CD4-positive, alpha-beta T cell treated with Interleukin-21 for 1 hour (primary cell): ENCODE results near the gene NCAM1.
A peak's percentile ranks its signal among the peaks of the same experiment; 100 is the strongest.

Experiments
- DNase-seq: peaks from one replicate; pipeline ENCODE4 v3.0.0-alpha.2; 2020

Gene NCAM1

DNA sequence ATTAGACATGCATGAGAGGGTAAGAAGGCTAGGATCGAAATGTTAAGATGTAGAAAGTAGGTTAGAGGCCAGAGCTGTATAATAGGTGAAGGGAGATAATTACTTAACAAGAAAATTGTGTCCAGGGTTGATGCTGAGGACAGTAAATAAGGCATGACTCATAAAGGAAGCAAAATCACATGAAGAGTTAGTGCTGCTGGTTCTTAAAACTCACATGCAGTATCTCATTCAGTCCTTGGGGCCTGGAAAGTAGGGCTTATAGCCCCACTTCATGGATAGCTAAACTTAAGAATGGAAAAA, 130.2 kb downstream of the NCAM1 start:
- no peak for DNase-seq

DNA sequence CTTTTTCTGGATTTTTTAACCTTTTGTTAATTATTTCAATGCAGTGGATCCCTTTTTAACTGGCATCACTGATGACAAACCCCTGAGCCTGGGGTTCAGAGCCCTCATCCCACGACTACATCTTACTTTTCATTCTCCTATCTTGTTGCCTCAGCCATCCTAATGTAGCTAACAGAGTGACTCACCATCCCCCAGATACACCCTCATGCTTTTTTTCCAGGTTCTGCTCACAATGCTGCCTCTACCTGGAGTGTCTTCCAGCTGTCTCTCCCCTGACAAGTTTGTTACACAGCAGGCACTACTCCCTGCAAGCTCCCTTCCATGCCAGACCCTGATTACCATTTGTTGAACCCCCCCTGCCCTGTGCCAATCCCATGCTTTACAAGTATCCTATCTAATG, 135.4 kb downstream of the NCAM1 start:
- no peak for DNase-seq

DNA sequence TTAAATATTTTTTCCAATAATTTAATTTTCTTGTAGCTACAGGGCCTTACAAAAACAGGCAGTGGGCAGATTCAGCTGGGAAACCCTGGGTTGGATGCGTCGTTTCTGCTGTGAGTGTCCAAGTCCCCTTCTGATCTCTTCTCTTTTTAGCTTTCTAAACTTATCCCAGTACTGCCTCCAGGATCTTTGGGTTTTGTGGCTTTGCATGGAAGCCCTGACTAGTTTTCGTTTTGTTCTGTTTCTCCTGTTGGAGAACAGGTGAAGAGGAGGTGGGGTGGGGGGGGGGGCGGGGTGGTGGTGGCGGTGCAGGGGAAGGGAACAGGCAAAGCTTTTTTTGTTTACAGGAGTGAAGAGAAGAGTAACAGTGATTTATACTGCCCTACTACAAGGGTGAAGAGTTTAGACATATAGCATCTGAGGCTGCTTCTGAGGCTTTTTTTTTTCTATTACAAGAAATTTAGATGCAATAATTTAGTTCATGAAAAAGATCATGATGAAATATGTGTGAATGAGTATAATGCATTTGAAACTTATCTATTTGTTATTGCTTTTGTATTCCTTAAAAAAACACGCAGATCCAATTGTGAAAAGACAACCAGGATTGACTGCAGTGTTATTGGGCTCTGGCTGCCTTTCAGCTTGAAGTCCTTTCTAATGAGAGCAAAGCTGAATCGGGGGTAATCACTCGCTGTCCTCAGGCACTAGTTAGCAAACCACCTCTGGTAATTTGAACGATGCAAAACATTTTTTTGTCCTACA, 142.9 kb downstream of the NCAM1 start:
- no peak for DNase-seq

DNA sequence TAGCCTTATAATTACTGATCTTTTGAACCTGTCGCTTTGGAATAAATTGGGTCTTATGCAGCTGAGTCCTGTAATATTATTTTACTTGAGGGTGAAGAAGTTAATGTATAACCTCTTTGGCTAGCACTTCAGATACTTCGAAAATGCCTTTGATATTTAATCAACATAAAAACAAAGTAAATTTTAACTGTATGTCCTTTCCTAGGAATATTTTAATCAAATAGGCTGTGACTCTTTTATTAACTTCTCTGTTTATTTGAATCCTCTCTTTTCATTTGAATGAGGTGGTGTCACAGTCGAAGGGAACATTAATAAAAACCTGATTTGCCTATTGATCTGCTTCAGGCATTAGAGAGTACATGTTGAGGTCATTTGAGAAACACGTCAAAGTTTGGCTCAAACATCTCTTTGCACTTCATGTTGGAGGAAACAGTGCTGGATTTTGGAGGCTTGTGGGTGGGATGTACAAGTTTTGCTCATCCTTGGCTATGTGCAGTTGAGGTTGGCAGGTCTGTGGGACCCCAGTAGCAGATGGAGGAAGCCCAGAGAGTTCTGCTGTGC, 143.6 kb downstream of the NCAM1 start:
- no peak for DNase-seq

DNA sequence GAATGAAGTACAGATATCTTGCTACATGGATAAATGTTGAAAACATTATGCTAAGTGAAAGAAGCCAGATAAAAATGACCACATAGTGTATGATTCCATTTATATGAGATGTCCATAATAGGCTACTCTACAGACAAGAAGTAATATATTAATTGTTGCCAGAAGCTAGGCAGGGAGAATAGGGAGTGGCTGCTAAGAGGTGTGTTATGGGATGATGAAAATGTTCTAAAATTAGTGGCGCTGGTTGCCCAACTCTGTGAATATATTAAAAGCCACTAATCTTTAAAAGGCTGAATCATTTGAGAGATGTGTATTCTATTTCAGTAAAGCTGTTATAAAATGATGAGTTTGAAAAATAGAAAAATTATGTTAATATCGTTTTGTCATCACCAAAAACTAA, 144.4 kb downstream of the NCAM1 start:
- no peak for DNase-seq

DNA sequence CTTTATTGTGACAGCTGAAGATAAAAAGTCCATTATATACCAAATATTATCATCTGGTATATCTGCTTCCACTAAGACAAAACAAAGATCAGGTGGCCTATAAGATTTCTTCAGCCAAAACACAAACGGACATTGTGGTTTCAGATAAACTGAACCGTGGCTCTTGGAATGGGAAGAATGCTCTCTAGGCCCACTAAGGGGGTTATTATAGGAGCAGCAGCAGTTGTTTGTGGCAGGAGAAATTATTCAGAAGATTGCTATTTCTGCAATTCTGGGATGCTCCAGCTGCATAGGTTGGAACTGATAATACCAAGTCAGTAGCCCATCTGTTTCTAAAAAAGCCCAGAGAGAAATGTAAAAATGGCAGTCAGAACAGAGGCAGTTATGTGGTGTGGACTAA, 145.3 kb downstream of the NCAM1 start:
- no peak for DNase-seq

DNA sequence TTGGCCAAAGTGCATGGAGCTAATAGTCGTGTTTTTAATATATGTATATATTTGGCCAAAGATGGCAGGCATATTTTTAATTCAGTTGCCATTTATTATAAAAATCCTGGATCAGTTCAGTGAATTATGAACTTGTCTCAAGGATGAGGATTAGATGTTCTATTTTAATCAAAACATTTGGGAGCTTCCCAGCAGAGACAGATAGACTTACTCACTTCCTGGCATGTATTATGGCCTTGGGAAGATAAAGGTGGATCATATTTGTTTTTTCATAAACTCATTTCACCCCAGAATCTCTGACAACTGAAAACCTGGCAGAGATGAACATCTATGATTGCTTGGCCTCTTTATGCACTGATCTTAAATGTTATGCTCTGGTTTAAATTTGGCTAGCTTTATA, 148.8 kb downstream of the NCAM1 start:
- DNase-seq: no peak

DNA sequence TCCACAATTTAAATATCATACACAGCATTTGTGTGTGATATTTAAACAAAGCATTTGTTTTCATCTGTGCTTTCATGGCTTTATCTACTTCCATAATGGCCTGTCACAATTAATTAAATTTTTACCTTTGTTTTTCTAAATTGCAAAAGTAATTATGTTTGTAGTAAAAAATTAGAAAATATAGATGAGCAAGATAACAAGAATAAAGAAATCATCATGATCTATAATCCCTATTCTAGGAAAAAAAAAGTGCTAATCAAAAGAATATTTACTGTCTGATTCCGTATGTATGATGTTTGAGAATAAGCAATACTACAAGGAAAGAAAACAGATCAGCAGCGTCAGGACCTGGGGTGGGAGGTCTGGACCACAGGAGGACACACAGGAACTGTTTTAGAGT, 149.9 kb downstream of the NCAM1 start:
- no peak for DNase-seq

DNA sequence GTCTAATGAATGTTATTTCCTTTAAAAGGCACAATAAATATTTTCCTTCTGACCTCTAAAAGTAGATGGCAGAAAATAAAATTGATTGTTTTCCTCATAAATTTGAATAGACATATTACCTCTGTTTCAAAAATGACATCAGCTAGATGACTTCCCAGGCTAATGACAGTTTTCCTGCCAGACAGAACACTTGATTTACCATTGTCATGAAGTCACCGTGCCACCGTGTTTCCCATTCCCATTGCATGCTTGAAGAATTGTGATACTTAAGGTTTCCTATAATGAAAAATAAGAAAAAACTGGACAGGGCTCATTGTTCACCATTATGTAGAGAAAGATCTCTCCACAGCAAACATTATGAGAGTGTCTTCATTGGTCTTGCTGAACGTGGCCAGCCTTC, 151.1 kb downstream of the NCAM1 start:
- no peak for DNase-seq

DNA sequence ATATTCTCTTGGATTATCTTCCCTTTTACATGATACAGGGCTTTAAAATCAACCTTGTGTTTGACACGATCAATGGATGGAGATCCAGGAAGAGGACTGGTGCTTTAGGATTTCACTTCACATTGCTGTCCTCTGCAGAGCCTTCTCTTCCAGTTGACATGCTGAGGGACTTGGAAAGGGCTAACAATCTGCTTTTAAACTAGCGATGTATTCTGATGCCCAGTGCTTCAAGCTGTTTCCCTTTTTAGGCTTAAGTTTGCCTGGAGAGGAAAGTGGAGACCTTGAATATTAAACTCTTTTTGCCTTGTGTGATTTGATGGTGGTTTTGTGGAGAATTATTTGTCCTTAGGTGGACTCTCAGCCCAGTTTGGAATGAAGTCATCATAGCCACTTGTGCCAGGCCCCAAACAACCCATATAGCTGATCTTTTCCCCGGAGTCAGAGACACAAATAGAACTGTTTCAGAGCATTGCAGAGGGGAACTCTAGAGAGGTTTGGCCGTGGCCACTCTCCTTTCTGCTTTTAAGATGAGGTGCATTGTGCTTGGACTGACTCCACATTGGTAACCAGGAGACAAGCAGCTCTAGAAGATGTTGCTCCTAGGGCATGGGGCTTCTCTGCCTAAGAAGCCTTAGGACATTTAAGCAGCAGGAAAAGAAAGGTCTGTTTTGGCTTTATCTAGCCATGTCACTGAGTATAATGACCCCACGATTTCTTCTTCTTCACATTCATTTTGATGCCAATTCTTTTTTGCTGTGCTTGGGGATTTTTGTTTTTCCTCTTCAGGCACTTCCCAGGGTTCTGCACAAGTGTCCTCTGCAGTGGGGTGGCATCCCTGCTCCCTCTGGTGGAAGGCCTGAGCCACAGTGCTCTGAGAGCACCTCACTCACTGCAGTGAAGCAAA, 152.8 kb downstream of the NCAM1 start:
- peak; percentile 4 for DNase-seq

DNA sequence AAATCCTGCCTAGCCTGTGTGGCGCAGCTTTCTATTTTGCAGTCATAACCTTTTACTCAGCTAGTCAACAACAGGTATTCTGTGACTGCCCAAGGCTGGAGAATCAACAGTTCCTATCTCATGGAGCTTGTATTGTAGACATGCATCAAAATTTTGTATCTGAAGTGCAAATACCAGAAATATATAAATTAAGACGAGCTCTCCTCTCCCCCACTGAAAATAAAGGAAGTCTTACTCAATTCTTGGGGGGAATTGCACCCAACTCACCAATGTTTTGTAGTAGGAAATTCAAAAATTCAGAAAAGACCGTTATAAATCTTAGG, 153.4 kb downstream of the NCAM1 start:
- DNase-seq: no peak

DNA sequence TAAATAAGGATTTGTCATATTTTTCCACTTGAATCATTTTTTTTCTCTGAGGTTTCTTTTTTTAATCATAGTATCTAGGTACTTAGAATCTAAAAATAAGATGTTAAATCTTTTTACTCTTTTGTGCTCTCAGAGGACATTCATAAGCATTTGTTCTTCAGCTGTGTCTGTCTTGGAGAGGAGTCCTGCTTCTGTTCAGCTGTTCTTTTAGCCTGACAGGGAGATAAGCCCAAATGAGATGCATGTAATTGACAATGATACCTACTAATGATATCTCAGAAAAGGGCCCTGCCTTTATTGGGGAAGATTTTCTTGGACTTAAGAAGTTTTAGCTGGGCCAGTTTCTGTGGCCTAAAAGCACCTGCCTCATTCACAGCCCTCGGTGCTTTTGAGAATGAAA, 156.9 kb downstream of the NCAM1 start:
- no peak for DNase-seq

DNA sequence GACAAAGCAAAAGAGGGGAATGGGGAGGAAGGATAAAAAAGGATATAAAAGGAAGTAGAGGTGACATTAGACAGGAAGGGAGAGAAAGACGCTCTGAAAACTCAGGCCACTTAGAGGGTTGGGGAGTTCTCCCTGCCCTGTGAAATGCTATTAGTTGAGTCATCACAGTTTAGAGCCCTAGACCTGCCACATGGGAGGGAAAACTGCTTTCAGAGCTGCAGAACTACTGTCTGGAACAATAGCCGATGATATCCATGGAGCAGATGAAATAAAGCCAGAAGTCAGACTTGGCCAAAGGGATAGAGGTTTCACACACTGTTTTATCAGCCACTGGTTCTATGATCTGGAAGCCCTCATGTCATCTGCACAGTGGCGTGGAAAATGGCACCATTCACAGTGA, 157.9 kb downstream of the NCAM1 start:
- no peak for DNase-seq

DNA sequence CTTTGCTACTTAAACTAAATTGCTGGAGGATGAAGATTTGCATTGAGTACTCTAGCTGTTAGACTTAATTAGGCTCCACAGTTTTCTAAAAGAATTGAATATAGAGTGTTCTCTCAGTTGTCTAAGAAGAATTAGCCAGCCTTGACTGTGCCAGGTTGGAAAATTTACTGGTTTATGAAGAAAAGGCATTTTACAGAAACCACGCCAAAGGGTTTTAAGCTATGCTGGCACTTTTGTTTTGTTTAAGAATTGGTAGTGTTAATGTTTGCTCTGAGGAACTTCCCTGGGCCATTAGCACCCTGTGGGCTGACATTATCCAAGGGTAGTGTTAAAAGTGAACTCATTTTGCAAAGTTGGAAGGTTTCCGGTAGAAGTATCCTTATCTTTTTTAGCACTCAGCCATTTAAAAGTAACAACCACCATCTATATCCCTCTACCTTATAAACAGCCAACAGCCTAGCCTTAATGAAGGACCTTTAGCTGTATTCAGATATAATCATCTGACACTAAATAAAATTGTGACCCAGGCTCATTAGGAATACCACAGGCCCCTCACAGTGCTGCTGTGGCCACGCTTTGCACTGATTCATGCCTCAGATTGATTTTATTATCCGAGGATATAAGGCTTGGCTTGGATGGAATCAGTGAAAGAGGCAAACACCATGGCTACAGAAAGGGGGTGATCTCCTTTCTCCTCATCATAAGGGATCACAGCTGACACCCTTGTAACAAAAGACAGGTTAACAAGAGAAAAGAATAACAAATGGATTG, 158.9 kb downstream of the NCAM1 start:
- no peak for DNase-seq

DNA sequence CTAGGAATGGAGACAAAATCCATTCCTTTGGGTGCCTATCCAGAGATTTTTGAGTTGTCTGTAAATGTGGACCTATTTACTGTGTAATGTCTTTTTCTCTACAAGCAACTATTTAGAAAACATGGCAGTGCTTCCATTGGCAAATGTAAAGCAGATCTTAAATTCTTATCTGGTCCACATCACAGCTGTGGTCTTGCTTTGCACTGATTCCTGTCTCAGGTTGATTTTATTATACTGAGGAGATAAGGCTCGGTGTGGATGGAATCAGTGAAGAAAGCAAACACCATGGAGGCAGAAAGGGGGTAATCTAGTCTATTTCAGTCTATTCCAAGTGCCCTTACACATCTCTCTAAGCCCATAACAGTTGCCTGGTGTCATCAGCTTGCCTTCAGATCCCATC, 160.5 kb downstream of the NCAM1 start:
- DNase-seq: no peak

DNA sequence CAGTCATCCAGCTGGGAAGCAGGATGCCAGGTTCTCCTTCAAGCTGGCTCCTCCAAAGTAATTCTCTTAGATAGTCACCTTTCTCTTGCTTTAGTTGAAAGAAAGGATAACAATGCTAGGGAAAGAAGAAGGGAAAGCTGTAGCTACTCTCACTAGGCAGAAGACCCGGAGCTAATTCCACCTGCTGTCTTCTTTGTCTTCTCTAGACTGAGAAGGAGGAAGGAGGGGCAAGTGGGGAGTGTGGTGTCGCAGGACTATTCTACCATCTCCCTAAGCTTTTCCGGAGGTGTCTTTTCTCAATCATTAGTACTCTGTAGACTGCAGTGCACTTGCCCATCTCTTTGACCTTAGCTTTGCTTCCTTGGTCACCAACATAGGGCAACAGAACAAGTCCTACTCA, 162.8 kb downstream of the NCAM1 start:
- no peak for DNase-seq

DNA sequence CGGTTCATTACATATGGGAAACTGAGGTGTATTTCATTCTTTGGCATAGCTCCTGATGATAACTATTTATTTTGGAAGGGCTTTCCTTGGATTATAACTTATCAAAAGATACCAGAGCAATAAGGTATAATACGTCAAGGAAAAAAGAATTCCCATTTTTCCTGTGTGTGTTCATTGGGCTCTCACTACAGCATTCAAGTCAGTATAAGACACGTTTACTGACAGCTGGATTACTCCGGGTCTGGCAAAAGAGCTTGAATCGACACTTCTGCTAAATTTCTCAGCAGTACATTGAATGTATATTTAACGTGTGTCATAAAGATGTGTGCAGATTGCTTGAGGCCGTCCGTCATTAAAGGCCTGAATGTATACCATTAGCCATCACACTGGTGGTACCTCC, 163.4 kb downstream of the NCAM1 start:
- DNase-seq: no peak

DNA sequence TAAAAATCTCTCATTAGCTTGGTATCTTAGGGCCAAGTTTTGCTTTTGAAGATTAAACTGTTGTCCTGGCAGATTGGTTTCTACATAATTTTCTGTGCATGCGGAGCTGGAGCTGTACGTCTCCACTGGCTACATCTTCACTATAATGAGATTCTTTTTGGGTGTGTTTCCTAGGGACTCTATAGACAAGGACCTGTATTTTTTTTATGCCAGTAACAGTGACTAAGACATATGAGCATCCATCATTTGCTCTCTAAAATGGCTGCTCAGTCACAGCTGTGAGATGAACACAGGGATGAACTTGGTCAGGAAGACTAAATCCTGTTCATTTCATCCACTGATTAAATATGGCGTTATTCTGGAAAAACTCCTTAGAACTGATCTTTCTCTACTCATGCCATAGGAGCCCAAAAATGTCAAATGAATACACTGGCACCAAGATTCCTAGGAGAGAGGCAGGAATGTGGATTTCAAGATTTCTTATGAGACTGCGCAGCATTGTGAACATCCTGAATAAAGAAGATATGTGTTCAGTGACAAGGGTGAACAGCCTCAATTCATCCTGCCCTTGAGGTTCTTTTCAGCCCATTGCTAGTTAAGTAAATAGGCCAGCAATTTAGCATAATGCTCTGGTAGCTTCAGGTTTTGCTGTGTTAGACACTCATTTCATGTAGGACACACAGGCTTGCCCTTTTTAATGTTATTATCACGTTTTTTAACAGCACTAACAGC, 168.2 kb downstream of the NCAM1 start:
- no peak for DNase-seq

DNA sequence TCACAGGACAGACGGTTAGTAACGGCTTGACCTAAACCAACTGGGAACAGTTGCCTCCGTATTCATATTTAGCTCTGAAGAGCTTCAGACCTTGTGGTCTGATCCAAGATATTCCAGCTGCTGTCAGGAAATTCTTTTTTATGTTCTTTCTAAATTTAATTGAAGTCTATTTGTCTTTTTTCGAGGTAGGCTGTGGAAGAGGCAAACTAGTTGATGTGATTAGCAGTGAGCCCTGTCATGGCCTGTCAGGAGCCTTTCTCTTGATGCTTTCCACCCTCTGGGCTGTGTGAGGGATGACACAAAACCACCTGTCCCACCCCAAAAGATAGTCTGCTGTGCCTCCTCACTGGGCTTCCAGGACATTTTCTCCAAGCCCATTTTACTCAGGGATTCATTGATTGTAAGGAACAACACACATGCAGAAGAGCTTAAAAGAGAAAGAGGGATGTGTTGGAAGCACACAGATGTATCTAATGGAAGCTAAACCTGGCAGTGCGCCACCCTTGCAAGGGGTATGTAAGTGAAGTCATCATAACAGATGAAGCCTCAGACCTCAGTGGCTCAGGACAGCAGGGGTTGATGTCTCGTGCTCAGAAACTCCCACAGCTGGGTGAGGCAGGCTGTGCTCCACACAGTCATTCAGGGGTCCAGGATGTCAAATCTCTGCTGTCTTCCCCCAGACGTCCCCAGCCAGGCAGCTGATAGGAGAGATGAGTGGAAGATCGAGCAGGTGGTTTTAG, 170.0 kb downstream of the NCAM1 start:
- DNase-seq: no peak

DNA sequence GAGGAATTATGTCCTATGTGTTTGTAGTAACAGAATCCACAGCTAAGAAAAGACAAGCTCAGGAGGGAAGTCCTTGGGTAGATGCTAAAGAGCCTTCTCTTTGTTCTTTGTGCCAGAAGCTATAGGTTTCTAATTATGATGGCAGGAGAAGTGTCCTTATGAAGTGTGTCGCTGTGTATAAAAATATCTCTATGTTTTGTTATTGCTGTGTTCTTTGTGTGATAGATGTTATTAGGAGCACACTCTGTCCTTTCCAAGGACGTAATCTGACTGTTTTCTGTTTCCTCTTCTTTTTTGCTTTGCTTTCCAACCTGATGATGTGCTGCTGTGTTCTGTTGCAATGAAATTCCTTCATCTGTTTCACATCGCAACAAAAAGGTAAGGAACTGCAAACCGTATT, 171.9 kb downstream of the NCAM1 start:
- no peak for DNase-seq

DNA sequence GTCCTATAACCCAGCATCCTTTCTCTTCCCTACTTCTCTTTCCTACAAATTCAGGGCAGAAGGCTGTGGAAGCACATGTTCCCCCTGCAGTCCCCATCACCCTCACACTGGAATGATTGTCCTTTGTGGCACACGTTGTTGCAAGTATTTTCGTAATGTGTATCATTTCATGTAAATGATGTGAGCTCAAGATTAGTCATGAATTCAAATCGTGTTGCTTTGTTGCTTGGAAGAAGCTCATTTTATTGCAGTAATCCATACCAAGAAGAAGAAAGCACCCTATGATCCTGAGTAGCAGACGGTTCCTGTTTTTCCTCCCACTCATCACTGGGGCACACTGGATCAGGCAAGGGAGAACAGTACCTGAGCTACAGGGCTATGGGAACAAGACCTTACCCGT, 173.4 kb downstream of the NCAM1 start:
- DNase-seq: no peak
